ENCODE measurements around the gene KMT2D. TPM values are rescaled to one million over a fixed set of nuclear protein-coding genes. Genes with fewer than 3 reads are reported as not detected.
A peak's percentile ranks its signal among the peaks of the same experiment; 100 is the strongest.

Gene KMT2D
- total RNA-seq, 2 donors from 2014 or later = 59.5 to 63.3 TPM

GRCh38 chr12:49057888-49058287 is 2.7 kb downstream of the KMT2D start:
- intact Hi-C loops (cut with DNase I) = no loop called here
- peak; percentile 23 for DNase-seq (ENCODE audit: low spot score)

GRCh38 chr12:49055978-49056754 is 4.4 kb downstream of the KMT2D start:
- intact Hi-C loops (cut with DNase I) = no loop called here
- DNase-seq (ENCODE audit: low spot score) = peak; percentile 79

- peak; percentile 29 for DNase-seq (ENCODE audit: low spot score)
- intact Hi-C loops (cut with DNase I) = no loop called here
Observed at GRCh38 chr12:49055092-49055491, 5.5 kb downstream of the KMT2D start.

GRCh38 chr12:49054524-49054923 is 6.1 kb downstream of the KMT2D start:
- intact Hi-C loops (cut with DNase I) = no loop called here
- DNase-seq (ENCODE audit: low spot score) = peak; percentile 80

- intact Hi-C loops (cut with DNase I) = no loop called here
- DNase-seq (ENCODE audit: low spot score) = no peak
Observed at GRCh38 chr12:49054096-49054495, 6.5 kb downstream of the KMT2D start.

- intact Hi-C loops (cut with DNase I) = no loop called here
- DNase-seq (ENCODE audit: low spot score) = peak; percentile 46
Observed at GRCh38 chr12:49052451-49053208, 8.0 kb downstream of the KMT2D start.

GRCh38 chr12:49051777-49052438 is 8.7 kb downstream of the KMT2D start:
- no peak for DNase-seq (ENCODE audit: low spot score)
- intact Hi-C loops (cut with DNase I) = no loop called here

- intact Hi-C loops (cut with DNase I) = no loop called here
- peak; percentile 68 for DNase-seq (ENCODE audit: low spot score)
Observed at GRCh38 chr12:49051373-49051764, 9.2 kb downstream of the KMT2D start.

GRCh38 chr12:49050507-49051372 is 9.9 kb downstream of the KMT2D start:
- intact Hi-C loops (cut with DNase I) = no loop called here
- DNase-seq (ENCODE audit: low spot score) = peak; percentile 64

GRCh38 chr12:49049566-49050224 is 10.9 kb downstream of the KMT2D start:
- intact Hi-C loops (cut with DNase I) = no loop called here
- no peak for DNase-seq (ENCODE audit: low spot score)

GRCh38 chr12:49048953-49049352 is 11.6 kb downstream of the KMT2D start:
- DNase-seq (ENCODE audit: low spot score) = no peak
- intact Hi-C loops (cut with DNase I) = no loop called here

- DNase-seq (ENCODE audit: low spot score) = no peak
- intact Hi-C loops (cut with DNase I) = no loop called here
Observed at GRCh38 chr12:49046129-49046895, 14.3 kb downstream of the KMT2D start.

- DNase-seq (ENCODE audit: low spot score) = no peak
- intact Hi-C loops (cut with DNase I) = no loop called here
Observed at GRCh38 chr12:49044660-49045059, 15.9 kb downstream of the KMT2D start.

- intact Hi-C loops (cut with DNase I) = no loop called here
- DNase-seq (ENCODE audit: low spot score) = peak; percentile 90
Observed at GRCh38 chr12:49043856-49044258, 16.7 kb downstream of the KMT2D start.

- intact Hi-C loops (cut with DNase I) = no loop called here
- no peak for DNase-seq (ENCODE audit: low spot score)
Observed at GRCh38 chr12:49043241-49043640, 17.4 kb downstream of the KMT2D start.

GRCh38 chr12:49041881-49042484 is 18.6 kb downstream of the KMT2D start:
- intact Hi-C loops (cut with DNase I) = no loop called here
- no peak for DNase-seq (ENCODE audit: low spot score)

GRCh38 chr12:49041036-49041880 is 19.3 kb downstream of the KMT2D start:
- no peak for DNase-seq (ENCODE audit: low spot score)
- intact Hi-C loops (cut with DNase I) = no loop called here

All from posterior vena cava (tissue), 2 donors.